Hindlimb muscle (tissue), 1 donor: ENCODE results near the gene ZMYND10. TPM values are rescaled to one million over a fixed set of nuclear protein-coding genes. Genes with fewer than 3 reads are reported as not detected.

Experiments used
- DNase-seq: peaks from one replicate; pipeline ENCODE4 v3.0.0-alpha.2; 2013
- polyA plus RNA-seq: library from polyadenylated mRNA; unstranded; fragments of 120-200 nt; gene quantifications from one replicate; pipeline ENCODE4 v1.2.1, GENCODE V29; 2013; ENCODE audit not compliant: insufficient read length

Gene ZMYND10
- polyA plus RNA-seq, 1 donor, result 1.4 TPM

GRCh38 chr3:50370594-50370993 is 25.1 kb upstream of the ZMYND10 start:
- peak; percentile 72 for DNase-seq

GRCh38 chr3:50369012-50369670 is 23.6 kb upstream of the ZMYND10 start:
- DNase-seq, result no peak

GRCh38 chr3:50365842-50366220 is 20.3 kb upstream of the ZMYND10 start:
- DNase-seq, result no peak

- peak; percentile 72 for DNase-seq
Observed at GRCh38 chr3:50365080-50365841, 19.7 kb upstream of the ZMYND10 start.

GRCh38 chr3:50364573-50365079 is 19.1 kb upstream of the ZMYND10 start:
- DNase-seq, result no peak

GRCh38 chr3:50359760-50360110 is 14.2 kb upstream of the ZMYND10 start:
- no peak for DNase-seq

- DNase-seq, result peak; percentile 98
Observed at GRCh38 chr3:50358911-50359759, 13.6 kb upstream of the ZMYND10 start, which contains the start of gene TMEM115. TMEM115 (minus strand) TSS chr3:50359521; CDS start chr3:50359063, 458 bp downstream.

GRCh38 chr3:50358355-50358910 is 12.9 kb upstream of the ZMYND10 start:
- no peak for DNase-seq

- no peak for DNase-seq
Observed at GRCh38 chr3:50357481-50357880, 11.9 kb upstream of the ZMYND10 start.

GRCh38 chr3:50356553-50356952 is 11.0 kb upstream of the ZMYND10 start:
- DNase-seq, result no peak

GRCh38 chr3:50355829-50356552 is 10.5 kb upstream of the ZMYND10 start:
- DNase-seq, result no peak

- DNase-seq, result no peak
Observed at GRCh38 chr3:50354850-50355249, 9.3 kb upstream of the ZMYND10 start.

GRCh38 chr3:50354186-50354764 is 8.7 kb upstream of the ZMYND10 start:
- no peak for DNase-seq

- DNase-seq, result no peak
Observed at GRCh38 chr3:50353245-50354004, 7.9 kb upstream of the ZMYND10 start.

GRCh38 chr3:50352781-50353180 is 7.2 kb upstream of the ZMYND10 start:
- no peak for DNase-seq

GRCh38 chr3:50351323-50351697 is 5.8 kb upstream of the ZMYND10 start:
- no peak for DNase-seq

GRCh38 chr3:50350527-50351322 is 5.2 kb upstream of the ZMYND10 start, which contains the start of the genes CYB561D2 and NPRL2:
CYB561D2 (plus strand) TSS chr3:50350862; CDS start chr3:50351434, 572 bp downstream.
NPRL2 (minus strand) TSS chr3:50350775; CDS start chr3:50350652, 123 bp downstream.
- DNase-seq, result peak; percentile 95

GRCh38 chr3:50350213-50350526 is 4.6 kb upstream of the ZMYND10 start:
- no peak for DNase-seq

- DNase-seq, result peak; percentile 73
Observed at GRCh38 chr3:50347187-50347813, 1.8 kb upstream of the ZMYND10 start.
